GM12878 (cell line): ENCODE data around the gene ALPK1. TPM values are rescaled to one million over a fixed set of nuclear protein-coding genes. Genes with fewer than 3 reads are reported as not detected.
A peak's percentile ranks its signal among the peaks of the same experiment; 100 is the strongest.

Experiments used
- CHD1 ChIP-seq: IDR thresholded peaks from 2 replicates; pipeline ENCODE4 v1.6.1; 2012; ENCODE audit warnings: low read depth, low read length, improper control_type of control experiment
- EED ChIP-seq: sonication (generic); IDR thresholded peaks from 2 replicates; pipeline ENCODE4 v1.6.1; 2016; ENCODE audit warnings: antibody characterized with exemption, low read depth
- KAT2A ChIP-seq: conservative IDR thresholded peaks from 2 replicates; pipeline ENCODE4 v1.6.1; 2011; ENCODE audit warnings: low read depth, low read length; ENCODE audit not compliant: control insufficient read depth
- LARP7 ChIP-seq: fragments of 450-650 bp; IDR thresholded peaks from 2 replicates; pipeline ENCODE4 v1.6.1; 2017; ENCODE audit warnings: mild to moderate bottlenecking
- MTA2 ChIP-seq: fragments of 450-650 bp; IDR thresholded peaks from 2 replicates; pipeline ENCODE4 v1.6.1; 2016; ENCODE audit warnings: low read depth, mild to moderate bottlenecking, moderate library complexity
- PAX8 ChIP-seq: fragments of 450-650 bp; IDR thresholded peaks from 2 replicates; pipeline ENCODE4 v1.6.1; 2017; ENCODE audit warnings: mild to moderate bottlenecking, moderate library complexity
- RFX5 ChIP-seq: IDR thresholded peaks from 2 replicates; pipeline ENCODE4 v1.6.1; 2011; ENCODE audit warnings: low read depth, low read length, improper control_type of control experiment
- TCF7 ChIP-seq: IDR thresholded peaks from 2 replicates; pipeline ENCODE4 v1.6.1; 2014; ENCODE audit warnings: antibody characterized with exemption, borderline replicate concordance
- ZNF384 ChIP-seq: IDR thresholded peaks from 2 replicates; pipeline ENCODE4 v1.6.1; 2012; ENCODE audit warnings: low read depth, mild to moderate bottlenecking, low read length, improper control_type of control experiment, borderline replicate concordance
- polyA plus RNA-seq, 11 experiments: library from polyadenylated mRNA; depleted of rRNA in 4 of 11; unstranded in 6 of 11; stranded (reverse) in 5 of 11; fragments of >200 nt; fragmentation: Nextera tagmentation in 4 of 11; fragmentation: Illumina TruSeq in 1 of 11; extraction: Ambion mirVana in 4 of 11; extraction: Trizol in 1 of 11; gene quantifications; 1 replicate in 1 of 11; 2 replicates in 10 of 11; pipeline versions ENCODE4 v1.2.1 to v1.2.3, GENCODE V29; 2011 to 2016; ENCODE audit warnings: inconsistent platforms in 2 of 11, missing spikeins in 2 of 11, low read depth in 1 of 11
- total RNA-seq, 4 experiments: library from RNA; depleted of rRNA in 3 of 4; stranded (reverse); fragments of >200 nt in 3 of 4; fragmentation: Illumina TruSeq in 1 of 4; extraction: Trizol in 1 of 4; gene quantifications; 2 replicates each; pipeline versions ENCODE4 v1.2.1 to v1.2.3, GENCODE V29; 2013 to 2021
- TF ChIP-seq, protein P1 (sequence below): fragments of 450-650 bp; IDR thresholded peaks from 2 replicates; pipeline ENCODE4 v1.6.1; 2017; ENCODE audit warnings: mild to moderate bottlenecking, moderate library complexity
- TF ChIP-seq, protein P2 (sequence below): IDR thresholded peaks from 2 replicates; pipeline ENCODE4 v1.6.1; 2012; ENCODE audit warnings: low read depth, low read length, improper control_type of control experiment
- TF ChIP-seq, protein P3 (sequence below): IDR thresholded peaks from 2 replicates; pipeline ENCODE4 v1.6.1; 2012; ENCODE audit warnings: mild to moderate bottlenecking, low read depth, low read length
- TF ChIP-seq, protein P4 (sequence below): fragments of 450-650 bp; IDR thresholded peaks from 2 replicates; pipeline ENCODE4 v1.6.1; 2017; ENCODE audit warnings: mild to moderate bottlenecking, moderate library complexity

Gene ALPK1
- total and polyA plus RNA-seq, 10 of the 15 experiments (the other 5 are each of a cell fraction or from before 2014, with no cell fraction given) = 8.5 to 32.3 (median 22.6) TPM

DNA sequence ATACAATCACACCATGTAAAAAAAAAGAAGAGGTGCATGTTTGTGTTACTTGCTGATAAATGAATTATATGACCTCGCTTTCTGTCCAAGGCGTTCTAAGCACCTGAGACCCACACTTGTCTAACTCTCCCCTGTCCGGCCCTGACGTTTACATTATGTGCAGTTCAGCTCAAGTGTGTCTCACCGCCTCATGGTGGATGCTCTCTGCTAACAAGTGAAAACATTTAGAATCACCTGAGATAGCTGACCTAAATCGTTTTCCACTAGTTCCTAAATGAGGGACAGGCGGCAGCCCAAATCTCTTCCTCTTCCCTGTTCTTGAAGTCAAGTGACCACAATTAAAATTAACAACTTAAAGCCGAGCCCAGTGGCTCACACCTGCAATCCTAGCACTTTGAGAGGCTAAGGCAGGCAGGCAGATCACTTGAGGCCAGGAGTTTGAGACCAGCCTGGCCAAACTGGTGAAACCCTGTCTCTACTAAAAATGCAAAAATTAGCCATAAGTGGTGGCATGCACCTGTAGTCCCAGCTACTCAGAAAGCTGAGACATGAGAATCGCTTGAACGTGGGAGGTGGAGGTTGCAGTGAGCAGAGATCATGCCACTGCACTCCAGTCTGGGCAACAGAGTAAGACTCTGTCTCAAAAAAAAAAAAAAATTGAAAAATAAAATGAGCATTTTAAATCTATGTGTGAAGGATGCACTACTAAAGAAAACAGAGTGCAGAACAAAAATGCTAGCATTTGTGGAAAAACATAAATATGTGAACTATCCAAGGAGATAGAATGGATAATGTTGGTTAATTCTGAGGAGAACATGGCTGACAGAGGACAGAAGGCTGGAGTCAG, 7.5 kb upstream of the ALPK1 start (continued):
- TF ChIP-seq, protein P1, sequence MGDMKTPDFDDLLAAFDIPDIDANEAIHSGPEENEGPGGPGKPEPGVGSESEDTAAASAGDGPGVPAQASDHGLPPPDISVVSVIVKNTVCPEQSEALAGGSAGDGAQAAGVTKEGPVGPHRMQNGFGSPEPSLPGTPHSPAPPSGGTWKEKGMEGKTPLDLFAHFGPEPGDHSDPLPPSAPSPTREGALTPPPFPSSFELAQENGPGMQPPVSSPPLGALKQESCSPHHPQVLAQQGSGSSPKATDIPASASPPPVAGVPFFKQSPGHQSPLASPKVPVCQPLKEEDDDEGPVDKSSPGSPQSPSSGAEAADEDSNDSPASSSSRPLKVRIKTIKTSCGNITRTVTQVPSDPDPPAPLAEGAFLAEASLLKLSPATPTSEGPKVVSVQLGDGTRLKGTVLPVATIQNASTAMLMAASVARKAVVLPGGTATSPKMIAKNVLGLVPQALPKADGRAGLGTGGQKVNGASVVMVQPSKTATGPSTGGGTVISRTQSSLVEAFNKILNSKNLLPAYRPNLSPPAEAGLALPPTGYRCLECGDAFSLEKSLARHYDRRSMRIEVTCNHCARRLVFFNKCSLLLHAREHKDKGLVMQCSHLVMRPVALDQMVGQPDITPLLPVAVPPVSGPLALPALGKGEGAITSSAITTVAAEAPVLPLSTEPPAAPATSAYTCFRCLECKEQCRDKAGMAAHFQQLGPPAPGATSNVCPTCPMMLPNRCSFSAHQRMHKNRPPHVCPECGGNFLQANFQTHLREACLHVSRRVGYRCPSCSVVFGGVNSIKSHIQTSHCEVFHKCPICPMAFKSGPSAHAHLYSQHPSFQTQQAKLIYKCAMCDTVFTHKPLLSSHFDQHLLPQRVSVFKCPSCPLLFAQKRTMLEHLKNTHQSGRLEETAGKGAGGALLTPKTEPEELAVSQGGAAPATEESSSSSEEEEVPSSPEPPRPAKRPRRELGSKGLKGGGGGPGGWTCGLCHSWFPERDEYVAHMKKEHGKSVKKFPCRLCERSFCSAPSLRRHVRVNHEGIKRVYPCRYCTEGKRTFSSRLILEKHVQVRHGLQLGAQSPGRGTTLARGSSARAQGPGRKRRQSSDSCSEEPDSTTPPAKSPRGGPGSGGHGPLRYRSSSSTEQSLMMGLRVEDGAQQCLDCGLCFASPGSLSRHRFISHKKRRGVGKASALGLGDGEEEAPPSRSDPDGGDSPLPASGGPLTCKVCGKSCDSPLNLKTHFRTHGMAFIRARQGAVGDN = peak; percentile 53; the same call in 1 of the 2 replicates
- TF ChIP-seq ZNF384 = peak; percentile 50; the same call in 1 of the 2 replicates
- 0 out of 2 replicates have a peak, but pooled peaks have one; percentile 28 for TF ChIP-seq MTA2
- 0 out of 2 replicates have a peak, but pooled peaks have one; percentile 29 for TF ChIP-seq EED
- TF ChIP-seq PAX8 = no peak
- TF ChIP-seq, protein P2, sequence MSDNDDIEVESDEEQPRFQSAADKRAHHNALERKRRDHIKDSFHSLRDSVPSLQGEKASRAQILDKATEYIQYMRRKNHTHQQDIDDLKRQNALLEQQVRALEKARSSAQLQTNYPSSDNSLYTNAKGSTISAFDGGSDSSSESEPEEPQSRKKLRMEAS = 0 out of 2 replicates have a peak, but pooled peaks have one; percentile 17
- TF ChIP-seq RFX5 = no peak
- TF ChIP-seq LARP7 = no peak
- TF ChIP-seq TCF7 = no peak
- TF ChIP-seq, protein P3, sequence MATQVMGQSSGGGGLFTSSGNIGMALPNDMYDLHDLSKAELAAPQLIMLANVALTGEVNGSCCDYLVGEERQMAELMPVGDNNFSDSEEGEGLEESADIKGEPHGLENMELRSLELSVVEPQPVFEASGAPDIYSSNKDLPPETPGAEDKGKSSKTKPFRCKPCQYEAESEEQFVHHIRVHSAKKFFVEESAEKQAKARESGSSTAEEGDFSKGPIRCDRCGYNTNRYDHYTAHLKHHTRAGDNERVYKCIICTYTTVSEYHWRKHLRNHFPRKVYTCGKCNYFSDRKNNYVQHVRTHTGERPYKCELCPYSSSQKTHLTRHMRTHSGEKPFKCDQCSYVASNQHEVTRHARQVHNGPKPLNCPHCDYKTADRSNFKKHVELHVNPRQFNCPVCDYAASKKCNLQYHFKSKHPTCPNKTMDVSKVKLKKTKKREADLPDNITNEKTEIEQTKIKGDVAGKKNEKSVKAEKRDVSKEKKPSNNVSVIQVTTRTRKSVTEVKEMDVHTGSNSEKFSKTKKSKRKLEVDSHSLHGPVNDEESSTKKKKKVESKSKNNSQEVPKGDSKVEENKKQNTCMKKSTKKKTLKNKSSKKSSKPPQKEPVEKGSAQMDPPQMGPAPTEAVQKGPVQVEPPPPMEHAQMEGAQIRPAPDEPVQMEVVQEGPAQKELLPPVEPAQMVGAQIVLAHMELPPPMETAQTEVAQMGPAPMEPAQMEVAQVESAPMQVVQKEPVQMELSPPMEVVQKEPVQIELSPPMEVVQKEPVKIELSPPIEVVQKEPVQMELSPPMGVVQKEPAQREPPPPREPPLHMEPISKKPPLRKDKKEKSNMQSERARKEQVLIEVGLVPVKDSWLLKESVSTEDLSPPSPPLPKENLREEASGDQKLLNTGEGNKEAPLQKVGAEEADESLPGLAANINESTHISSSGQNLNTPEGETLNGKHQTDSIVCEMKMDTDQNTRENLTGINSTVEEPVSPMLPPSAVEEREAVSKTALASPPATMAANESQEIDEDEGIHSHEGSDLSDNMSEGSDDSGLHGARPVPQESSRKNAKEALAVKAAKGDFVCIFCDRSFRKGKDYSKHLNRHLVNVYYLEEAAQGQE = no peak
- no peak for TF ChIP-seq KAT2A
- no peak for TF ChIP-seq CHD1
- TF ChIP-seq, protein P4, sequence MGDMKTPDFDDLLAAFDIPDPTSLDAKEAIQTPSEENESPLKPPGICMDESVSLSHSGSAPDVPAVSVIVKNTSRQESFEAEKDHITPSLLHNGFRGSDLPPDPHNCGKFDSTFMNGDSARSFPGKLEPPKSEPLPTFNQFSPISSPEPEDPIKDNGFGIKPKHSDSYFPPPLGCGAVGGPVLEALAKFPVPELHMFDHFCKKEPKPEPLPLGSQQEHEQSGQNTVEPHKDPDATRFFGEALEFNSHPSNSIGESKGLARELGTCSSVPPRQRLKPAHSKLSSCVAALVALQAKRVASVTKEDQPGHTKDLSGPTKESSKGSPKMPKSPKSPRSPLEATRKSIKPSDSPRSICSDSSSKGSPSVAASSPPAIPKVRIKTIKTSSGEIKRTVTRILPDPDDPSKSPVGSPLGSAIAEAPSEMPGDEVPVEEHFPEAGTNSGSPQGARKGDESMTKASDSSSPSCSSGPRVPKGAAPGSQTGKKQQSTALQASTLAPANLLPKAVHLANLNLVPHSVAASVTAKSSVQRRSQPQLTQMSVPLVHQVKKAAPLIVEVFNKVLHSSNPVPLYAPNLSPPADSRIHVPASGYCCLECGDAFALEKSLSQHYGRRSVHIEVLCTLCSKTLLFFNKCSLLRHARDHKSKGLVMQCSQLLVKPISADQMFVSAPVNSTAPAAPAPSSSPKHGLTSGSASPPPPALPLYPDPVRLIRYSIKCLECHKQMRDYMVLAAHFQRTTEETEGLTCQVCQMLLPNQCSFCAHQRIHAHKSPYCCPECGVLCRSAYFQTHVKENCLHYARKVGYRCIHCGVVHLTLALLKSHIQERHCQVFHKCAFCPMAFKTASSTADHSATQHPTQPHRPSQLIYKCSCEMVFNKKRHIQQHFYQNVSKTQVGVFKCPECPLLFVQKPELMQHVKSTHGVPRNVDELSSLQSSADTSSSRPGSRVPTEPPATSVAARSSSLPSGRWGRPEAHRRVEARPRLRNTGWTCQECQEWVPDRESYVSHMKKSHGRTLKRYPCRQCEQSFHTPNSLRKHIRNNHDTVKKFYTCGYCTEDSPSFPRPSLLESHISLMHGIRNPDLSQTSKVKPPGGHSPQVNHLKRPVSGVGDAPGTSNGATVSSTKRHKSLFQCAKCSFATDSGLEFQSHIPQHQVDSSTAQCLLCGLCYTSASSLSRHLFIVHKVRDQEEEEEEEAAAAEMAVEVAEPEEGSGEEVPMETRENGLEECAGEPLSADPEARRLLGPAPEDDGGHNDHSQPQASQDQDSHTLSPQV = no peak
